Heart right ventricle (tissue), 16 donors: ENCODE results near the gene BCAS4. TPM values are rescaled to one million over a fixed set of nuclear protein-coding genes. Genes with fewer than 3 reads are reported as not detected.

Source experiments
- ATAC-seq, 8 donors: fragments of 200-7000 bp; cut with Tn5 transposase; one replicate each; pipeline ENCODE4 v1.9.1; 2020; ENCODE audit warnings: mild to moderate bottlenecking in 8 of 8, moderate library complexity in 8 of 8, moderate number of reproducible peaks in 1 of 8
- DNase-seq, 2 donors: peaks; one replicate each; pipeline ENCODE4 v3.0.0-alpha.2; 2020
- H3K27ac ChIP-seq, 10 donors: fragments of 200-600 bp; sonication (generic) in 2 of 10; one replicate each; pipeline versions ENCODE4 v1.5.0 to v1.8.0; 2020 to 2022; ENCODE audit warnings: mild to moderate bottlenecking in 3 of 10
- H3K27me3 ChIP-seq, 7 donors: fragments of 200-600 bp; one replicate each; pipeline ENCODE4 v1.8.0; 2021 to 2022; ENCODE audit warnings: mild to moderate bottlenecking in 2 of 7
- H3K36me3 ChIP-seq, 9 donors: fragments of 200-600 bp; sonication (generic) in 1 of 9; one replicate each; pipeline versions ENCODE4 v1.5.0 to v1.8.0; 2020 to 2022; ENCODE audit warnings: mild to moderate bottlenecking in 2 of 9
- H3K4me1 ChIP-seq, 9 donors: fragments of 200-600 bp; sonication (generic) in 1 of 9; one replicate each; pipeline versions ENCODE4 v1.5.0 to v1.8.0; 2020 to 2022; ENCODE audit warnings: mild to moderate bottlenecking in 4 of 9
- H3K4me3 ChIP-seq, 10 donors: fragments of 200-600 bp; sonication (generic) in 2 of 10; one replicate each; pipeline versions ENCODE4 v1.5.0 to v1.8.0; 2020 to 2022; ENCODE audit warnings: mild to moderate bottlenecking in 7 of 10, moderate library complexity in 2 of 10
- H3K9me3 ChIP-seq, 11 donors: fragments of 200-600 bp in 10 of 11; sonication (generic) in 2 of 11; one replicate each; pipeline versions ENCODE4 v1.5.0 to v1.8.0; 2013 to 2022; ENCODE audit warnings: mild to moderate bottlenecking in 2 of 11, control low read depth in 1 of 11, moderate library complexity in 1 of 11
- WGBS, 2 donors: extraction: QIAGEN DNeasy Blood & Tissue Kit; methylation state at CpG; one replicate each; pipeline ENCODE4 v1.1.7; 2013; ENCODE audit warnings: inconsistent platforms in 1 of 2; 5-methylcytosine and 5-hydroxymethylcytosine counted together
- intact Hi-C, 10 donors: fragments of 100-400 bp; cut with DNase I; formaldehyde crosslinking; loops; one replicate each; pipeline versions ENCODE4 v1.11.1 to v1.14.2; 2022
- polyA plus RNA-seq, 2 donors: library from polyadenylated mRNA; stranded (reverse); fragments of 200-250 nt; gene quantifications; one replicate each; pipeline ENCODE4 v1.2.3, GENCODE V29; 2013
- total RNA-seq, 10 donors: library from RNA; stranded (reverse); fragmentation: NEBNext Ultra II Directional in 3 of 10; extraction: Animal tissue kit (Norgen Biotek cat#: 25700) in 3 of 10; gene quantifications; one replicate each; pipeline versions ENCODE4 v1.2.1 to v1.2.4, GENCODE V29; 2021 to 2023
- TF ChIP-seq, protein P1 (sequence below), 9 donors: fragments of 200-600 bp; sonication (generic) in 2 of 9; IDR thresholded peaks; one replicate each; pipeline versions ENCODE4 v1.5.0 to v1.8.0; 2021 to 2022; ENCODE audit warnings: antibody characterized with exemption in 9 of 9, mild to moderate bottlenecking in 5 of 9, moderate library complexity in 1 of 9
- donor health status: Arrhythmogenic right ventricular cardiomyopathy.
- donor health status: ischemic (EF 13 %, LVEDD 7.1; RV severe dilation, severe dysfunction).
- donor health status: healthy with polysubstance abuse.
- donor health status: DM: no; HTN: yes; CAD: no.
- donor health status: DM: no; HTN: no; CAD: no.
- donor health status: ischemic (EF 25% LVEDD 6.9; RV normal size, moderate dysfunction).
- donor health status: ischemic (EF 25% LVEDD 5.7; RV mildly dilated, moderate dysfunction).
- donor health status: healthy.
- donor health status: DM: yes; HTN: yes; CAD: no.
- donor health status: Ischemic cardiomyopathy.
- donor health status: ischemic (EF 35%, LVEDD 5.7; RV mildly dilated, moderate dysfunction).
- donor health status: nonischemic (EF 11% LVEDD 7.7; RV severe dilation, severe dysfunction).
- donor health status: DM: yes; HTN: yes; CAD: no.
- donor health status: PGD.
- donor health status: ischemic (EF 29% LVEDD 5.4; RV normal size, mild dysfunction).
- donor health status: nonischemic (EF 23%, LVEDD 6.1; RV moderate dilation, normal function).

The BCAS4 gene
- total and polyA plus RNA-seq, 12 donors, result 0.54 to 3.6 (median 2.2) TPM

DNA sequence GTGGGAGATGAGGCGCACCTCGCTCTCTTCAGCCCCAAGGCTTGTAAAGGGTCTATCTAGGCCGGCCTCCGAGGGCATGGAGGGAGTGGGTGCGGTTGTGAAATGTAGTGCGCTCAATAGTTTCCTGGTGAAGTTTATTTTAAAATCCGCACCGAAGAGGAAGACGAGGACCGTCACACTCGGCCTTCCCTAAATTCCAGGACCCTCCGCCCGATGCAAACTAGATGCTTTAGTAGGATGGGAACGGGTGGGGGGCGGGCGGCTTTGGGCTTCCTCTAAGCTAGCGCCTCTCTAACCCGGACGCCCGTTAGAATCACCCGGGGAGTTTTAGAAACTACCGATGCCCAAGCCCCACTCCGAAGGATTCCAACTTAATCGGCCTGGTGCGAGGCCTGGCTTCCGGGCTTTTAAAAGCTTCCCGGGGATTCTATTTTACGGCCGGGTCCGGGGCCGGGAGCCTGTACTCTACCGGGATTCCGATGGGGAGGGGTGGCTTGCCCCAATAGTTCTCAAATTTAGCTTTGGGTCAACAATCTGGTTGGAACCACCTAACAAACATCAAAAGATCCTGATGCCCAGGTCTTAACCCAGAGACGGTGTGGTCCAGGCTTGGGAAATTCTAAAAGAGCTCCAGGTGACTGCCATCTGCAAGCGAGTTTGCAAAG is 548 bp upstream of the BCAS4 start:
- no peak for DNase-seq
- WGBS, 2 donors, result 9% methylated on average over 35 of the region's 35 CpGs
- Histone ChIP-seq H3K9me3 (no peaks in the 10 kb centered on the region), H3K36me3 (no peaks in the 10 kb centered on the region), H3K27ac (peak overlapping the region in 1 of 10 donors; percentile 20), H3K27me3 (peaks cover 0 to 19% (median 3%) of the 10 kb centered on the region in 7 donors), H3K4me3 (peak overlapping the region in 9 of 10 donors; percentile 16 to 87 (median 78)), H3K4me1 (peaks cover 0 to 34% (median 25%) of the 10 kb centered on the region in 9 donors)
- peak in 1 of 8 donors; percentile 9 for ATAC-seq
- TF ChIP-seq, protein P1, sequence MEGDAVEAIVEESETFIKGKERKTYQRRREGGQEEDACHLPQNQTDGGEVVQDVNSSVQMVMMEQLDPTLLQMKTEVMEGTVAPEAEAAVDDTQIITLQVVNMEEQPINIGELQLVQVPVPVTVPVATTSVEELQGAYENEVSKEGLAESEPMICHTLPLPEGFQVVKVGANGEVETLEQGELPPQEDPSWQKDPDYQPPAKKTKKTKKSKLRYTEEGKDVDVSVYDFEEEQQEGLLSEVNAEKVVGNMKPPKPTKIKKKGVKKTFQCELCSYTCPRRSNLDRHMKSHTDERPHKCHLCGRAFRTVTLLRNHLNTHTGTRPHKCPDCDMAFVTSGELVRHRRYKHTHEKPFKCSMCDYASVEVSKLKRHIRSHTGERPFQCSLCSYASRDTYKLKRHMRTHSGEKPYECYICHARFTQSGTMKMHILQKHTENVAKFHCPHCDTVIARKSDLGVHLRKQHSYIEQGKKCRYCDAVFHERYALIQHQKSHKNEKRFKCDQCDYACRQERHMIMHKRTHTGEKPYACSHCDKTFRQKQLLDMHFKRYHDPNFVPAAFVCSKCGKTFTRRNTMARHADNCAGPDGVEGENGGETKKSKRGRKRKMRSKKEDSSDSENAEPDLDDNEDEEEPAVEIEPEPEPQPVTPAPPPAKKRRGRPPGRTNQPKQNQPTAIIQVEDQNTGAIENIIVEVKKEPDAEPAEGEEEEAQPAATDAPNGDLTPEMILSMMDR (IDR thresholded peaks at IDR 0.05), result peak in 1 of 9 donors; percentile 66
- intact Hi-C loops, result loop anchor here (2.0 to 10.0 kb wide), 9 partner anchors 120 to 510 kb away; partner anchors contain the start of genes ADNP (in 2 of the 10), DPM1 (in 2 of the 10) and MOCS3 (in 2 of the 10)

DNA sequence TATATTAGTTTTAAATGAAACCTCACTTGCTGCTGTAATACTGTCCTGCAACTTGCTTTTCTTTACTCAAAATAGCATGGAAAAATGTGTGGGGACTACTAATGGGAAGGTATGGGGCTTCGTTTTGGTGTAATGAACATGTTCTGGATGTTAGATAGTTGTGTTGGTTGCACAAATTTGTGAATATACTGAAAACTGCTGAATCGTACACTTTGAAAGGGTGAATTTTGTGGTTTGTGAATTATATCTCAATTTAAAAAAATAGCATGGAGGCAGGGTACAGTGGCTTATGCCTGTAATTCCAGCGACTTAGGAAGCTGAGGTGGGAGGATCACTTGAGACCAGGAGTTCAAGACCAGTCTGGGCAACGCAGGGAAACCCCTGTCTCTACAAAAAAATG is 2.3 kb downstream of the BCAS4 start:
- Histone ChIP-seq H3K4me1 (peaks cover 0 to 20% (median 13%) of the 10 kb centered on the region in 9 donors), H3K27ac (no peak overlapping the region), H3K36me3 (no peaks in the 10 kb centered on the region), H3K4me3 (no peak overlapping the region), H3K27me3 (peaks cover 0 to 19% (median 2%) of the 10 kb centered on the region in 7 donors), H3K9me3 (no peaks in the 10 kb centered on the region)
- TF ChIP-seq, protein P1 (IDR thresholded peaks at IDR 0.05), result no peak
- WGBS, 2 donors, result 91 to 95% methylated on average over 4 of the region's 4 CpGs
- intact Hi-C loops, result loop anchor here in 5 of 10 donors (10.0 kb wide), 3 partner anchors 118 to 508 kb away; no protein-coding TSS in a partner anchor
- DNase-seq (no peak), ATAC-seq (no peak)

DNA sequence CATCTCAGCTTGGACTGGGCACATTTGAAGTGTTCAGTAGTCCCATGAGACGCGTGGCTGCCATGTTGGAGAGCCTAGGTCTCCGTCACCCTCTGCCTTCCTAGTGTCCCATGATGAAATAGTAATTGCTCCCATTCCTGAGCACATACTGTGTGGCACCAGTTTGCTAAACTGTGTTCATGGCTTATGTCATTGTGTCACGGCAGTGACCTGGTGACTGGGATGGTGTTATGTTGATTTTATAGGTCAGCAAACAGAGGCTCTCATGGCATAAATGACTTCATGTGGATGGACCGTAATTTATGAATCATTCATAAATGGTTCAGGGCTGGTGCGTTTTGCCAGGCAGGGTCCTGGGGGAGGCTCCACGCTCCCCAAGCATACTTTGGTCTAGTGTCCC is 3.8 kb downstream of the BCAS4 start:
- intact Hi-C loops, result loop anchor here in 5 of 10 donors (10.0 kb wide), 3 partner anchors 116 to 506 kb away; no protein-coding TSS in a partner anchor
- H3K27ac ChIP-seq, result no peak overlapping the region
- 85 to 93% methylated on average over 7 of the region's 7 CpGs for WGBS, 2 donors
- TF ChIP-seq, protein P1 (IDR thresholded peaks at IDR 0.05), result no peak
- H3K4me3 ChIP-seq, result no peak overlapping the region
- no peaks in the 10 kb centered on the region for H3K9me3 ChIP-seq
- H3K36me3 ChIP-seq, result no peaks in the 10 kb centered on the region
- DNase-seq (no peak), ATAC-seq (no peak)
- H3K27me3 ChIP-seq, result peaks cover 0 to 18% (median 0%) of the 10 kb centered on the region in 7 donors
- peaks cover 0 to 20% (median 13%) of the 10 kb centered on the region in 9 donors for H3K4me1 ChIP-seq

DNA sequence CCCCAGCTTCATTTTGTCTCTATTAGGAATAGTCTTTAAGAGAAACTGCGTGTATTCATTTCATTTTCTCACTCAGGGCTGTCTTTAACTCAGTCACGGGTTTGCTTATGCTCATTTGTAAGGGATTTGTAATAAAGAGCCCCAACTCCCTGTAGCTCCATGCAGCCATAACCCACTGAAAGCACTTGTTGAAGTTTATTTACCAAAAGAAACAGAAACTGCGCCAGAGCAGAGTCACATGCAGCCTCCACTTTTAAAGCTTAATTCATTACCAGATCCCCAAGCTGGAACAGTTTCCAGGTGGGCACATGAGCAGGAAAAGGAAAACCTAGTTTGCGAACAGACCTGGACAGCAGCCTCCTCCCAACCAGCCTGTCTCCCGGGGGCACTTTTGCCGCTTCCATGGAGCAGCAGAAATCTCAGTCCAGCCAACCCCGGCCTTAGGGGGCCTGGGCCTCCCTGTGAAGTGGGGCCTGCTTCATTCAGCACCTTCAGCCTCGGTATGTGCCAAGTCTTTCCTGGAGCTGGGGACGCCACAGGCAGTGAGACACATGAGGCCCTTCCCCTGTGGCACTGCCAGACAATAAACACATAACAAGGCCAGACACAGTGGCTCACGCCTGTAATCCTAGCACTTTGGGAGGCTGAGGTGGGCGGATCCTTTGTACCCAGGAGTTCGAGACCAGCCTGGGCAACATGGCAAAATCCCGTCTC is 4.5 kb downstream of the BCAS4 start:
- TF ChIP-seq, protein P1 (IDR thresholded peaks at IDR 0.05), result no peak
- Histone ChIP-seq H3K4me1 (peaks cover 0 to 13% (median 9%) of the 10 kb centered on the region in 9 donors), H3K4me3 (no peak overlapping the region), H3K27me3 (peaks cover 0 to 11% (median 0%) of the 10 kb centered on the region in 7 donors), H3K9me3 (no peaks in the 10 kb centered on the region), H3K36me3 (no peaks in the 10 kb centered on the region), H3K27ac (no peak overlapping the region)
- no peak for DNase-seq
- WGBS, 2 donors, result 82 to 84% methylated on average over 13 of the region's 13 CpGs
- ATAC-seq, result no peak
- intact Hi-C loops, result loop anchor here in 5 of 10 donors (10.0 kb wide), 3 partner anchors 115 to 505 kb away; no protein-coding TSS in a partner anchor
